Neuronal stem cell (in vitro differentiated cells): Measurements from ENCODE around the gene PFKL.
"Not testable (repeated sequence)": the region's sequence is repeated elsewhere in the genome, so short reads cannot be mapped to it uniquely, and the experiment has no call there.

Source experiments
- DNase-seq: peaks from one replicate; pipeline ENCODE4 v3.0.0-alpha.2; 2013; ENCODE audit warnings: low spot score
- H2AFZ ChIP-seq: one replicate; pipeline ENCODE4 v1.6.1; 2013; ENCODE audit warnings: mild to moderate bottlenecking, low read length, inconsistent platforms
- H2AK5ac ChIP-seq: 2 replicates; pipeline ENCODE4 v1.6.1; 2013; ENCODE audit warnings: low read depth, mild to moderate bottlenecking, inconsistent platforms, low read length, moderate library complexity, mixed read lengths
- H2BK120ac ChIP-seq: 2 replicates; pipeline ENCODE4 v1.6.1; 2013; ENCODE audit warnings: low read depth, mild to moderate bottlenecking, inconsistent platforms, low read length, moderate library complexity, mixed read lengths
- H2BK12ac ChIP-seq: one replicate; pipeline ENCODE4 v1.6.1; 2013; ENCODE audit warnings: low read length, inconsistent platforms
- H2BK15ac ChIP-seq: 2 replicates; pipeline ENCODE4 v1.6.1; 2013; ENCODE audit warnings: mild to moderate bottlenecking, low read length, inconsistent platforms, mixed read lengths
- H2BK5ac ChIP-seq: one replicate; pipeline ENCODE4 v1.6.1; 2013; ENCODE audit warnings: inconsistent platforms, mild to moderate bottlenecking, low read length, moderate library complexity
- H3K14ac ChIP-seq: one replicate; pipeline ENCODE4 v1.6.1; 2013; ENCODE audit warnings: low read length, inconsistent platforms
- H3K18ac ChIP-seq: 2 replicates; pipeline ENCODE4 v1.6.1; 2013; ENCODE audit warnings: low read length, inconsistent platforms
- H3K23ac ChIP-seq: 2 replicates; pipeline ENCODE4 v1.6.1; 2013; ENCODE audit warnings: low read depth, mild to moderate bottlenecking, mixed read lengths, low read length, inconsistent platforms; ENCODE audit not compliant: poor library complexity
- H3K27ac ChIP-seq: replicated peaks from 3 replicates; pipeline ENCODE4 v1.5.1; 2013; ENCODE audit warnings: low read length, inconsistent platforms
- H3K27me3 ChIP-seq, 3 experiments: 2 replicates each; pipeline ENCODE4 v1.6.1; 2013; ENCODE audit warnings: low read length in 3 of 3, mild to moderate bottlenecking in 2 of 3, inconsistent platforms in 1 of 3, low read depth in 1 of 3, mixed read lengths in 1 of 3, moderate library complexity in 1 of 3; ENCODE audit not compliant: control insufficient read depth in 3 of 3, insufficient read depth in 3 of 3
- H3K36me3 ChIP-seq, 2 donors: replicated peaks in 1 of 2; 2 replicates each; pipeline ENCODE4 v1.6.1; 2013; ENCODE audit warnings: low read length in 2 of 2; ENCODE audit not compliant: control insufficient read depth in 2 of 2, insufficient read depth in 2 of 2
- H3K4ac ChIP-seq: 2 replicates; pipeline ENCODE4 v1.6.1; 2013; ENCODE audit warnings: inconsistent platforms, mild to moderate bottlenecking, low read length, moderate library complexity
- H3K4me1 ChIP-seq, 2 donors: 1 replicate in 1 of 2; 2 replicates in 1 of 2; pipeline ENCODE4 v1.6.1; 2013; ENCODE audit warnings: low read length in 2 of 2, low read depth in 1 of 2; ENCODE audit not compliant: control insufficient read depth in 2 of 2, insufficient read depth in 1 of 2
- H3K4me2 ChIP-seq: one replicate; pipeline ENCODE4 v1.6.1; 2013; ENCODE audit warnings: mild to moderate bottlenecking, low read length, inconsistent platforms; ENCODE audit not compliant: insufficient read depth, poor library complexity, severe bottlenecking
- H3K4me3 ChIP-seq, 2 donors: 2 replicates each; pipeline ENCODE4 v1.5.1; 2013; ENCODE audit warnings: low read length in 2 of 2, mild to moderate bottlenecking in 2 of 2, inconsistent platforms in 1 of 2, moderate library complexity in 1 of 2
- H3K79me1 ChIP-seq: one replicate; pipeline ENCODE4 v1.6.1; 2013; ENCODE audit warnings: low read depth, mild to moderate bottlenecking, inconsistent platforms, low read length, moderate library complexity
- H3K9ac ChIP-seq: one replicate; pipeline ENCODE4 v1.6.1; 2013; ENCODE audit warnings: mild to moderate bottlenecking, low read depth, low read length, inconsistent platforms; ENCODE audit not compliant: poor library complexity
- H3K9me3 ChIP-seq, 2 donors: replicated peaks in 1 of 2; 2 replicates each; pipeline versions ENCODE3 to v1.6.1; 2013; ENCODE audit warnings: low read length in 2 of 2, mild to moderate bottlenecking in 2 of 2, inconsistent platforms in 1 of 2, low read depth in 1 of 2, mixed read lengths in 1 of 2, moderate library complexity in 1 of 2; ENCODE audit not compliant: control insufficient read depth in 2 of 2, insufficient read depth in 1 of 2
- H4K8ac ChIP-seq: one replicate; pipeline ENCODE4 v1.6.1; 2013; ENCODE audit warnings: low read depth, mild to moderate bottlenecking, inconsistent platforms, low read length, moderate library complexity
- H4K91ac ChIP-seq: one replicate; pipeline ENCODE4 v1.6.1; 2013; ENCODE audit warnings: low read length, low read depth, mild to moderate bottlenecking, inconsistent platforms; ENCODE audit not compliant: poor library complexity
- WGBS, 2 donors: extraction: QIAGEN DNeasy Blood & Tissue Kit; methylation state at CpG; one replicate each; pipeline ENCODE4 v1.1.7; 2013; ENCODE audit warnings: missing lambda C conversion rate in 2 of 2, mixed read lengths in 1 of 2; ENCODE audit not compliant: insufficient read length in 2 of 2, insufficient replicate concordance in 1 of 2; ENCODE audit errors: extremely low coverage in 2 of 2; 5-methylcytosine and 5-hydroxymethylcytosine counted together

Gene PFKL

GRCh38 chr21:44342981-44343380, 43.1 kb downstream of the PFKL start:
- H3K27ac ChIP-seq, H2BK120ac ChIP-seq, H3K23ac ChIP-seq, H2BK15ac ChIP-seq, H3K4me1 ChIP-seq, H3K79me1 ChIP-seq, H3K9me3 ChIP-seq, H3K4me3 ChIP-seq, H2AK5ac ChIP-seq, H3K36me3 ChIP-seq, H3K4me2 ChIP-seq, H2BK12ac ChIP-seq, H4K8ac ChIP-seq, H3K9ac ChIP-seq, H3K4ac ChIP-seq, H2BK5ac ChIP-seq, H4K91ac ChIP-seq, H3K18ac ChIP-seq, H3K14ac ChIP-seq, DNase-seq, H3K27me3 ChIP-seq: not testable (repeated sequence)
- peak overlapping the region; percentile 15 for H2AFZ ChIP-seq
- WGBS, 2 donors: no CpG with 5 or more reads among the region's 8 CpGs

DNA sequence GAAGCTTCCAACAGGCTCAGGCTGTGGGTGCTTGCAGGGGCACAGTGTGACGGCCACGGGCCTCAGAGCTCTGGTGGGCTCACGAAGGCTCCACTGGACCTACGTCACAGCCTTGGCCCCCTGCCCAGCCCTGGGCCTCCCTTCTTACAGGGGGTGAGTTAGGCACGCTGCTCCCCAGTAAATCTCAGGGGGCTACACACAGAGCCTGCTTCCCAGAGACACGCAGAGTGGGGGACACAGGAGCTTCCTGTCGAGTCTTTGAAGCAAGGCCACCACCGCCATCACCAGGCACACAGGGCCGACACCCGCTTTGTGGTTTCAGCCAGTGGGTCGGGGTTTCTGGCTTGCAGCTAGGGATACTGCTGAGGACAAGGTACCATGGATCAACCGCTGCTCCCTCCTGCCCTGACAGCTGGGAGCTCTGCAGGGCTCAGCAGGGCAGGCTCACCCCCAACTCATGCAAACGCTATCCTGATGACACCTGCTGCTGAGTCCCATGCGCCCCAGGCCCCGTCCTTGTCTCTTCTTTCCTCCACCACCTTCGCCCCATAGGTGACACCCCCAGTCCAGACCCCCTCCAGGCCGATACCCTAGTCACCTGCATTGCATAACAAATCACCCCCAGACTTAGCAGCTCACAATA, 44.8 kb downstream of the PFKL start:
- Histone ChIP-seq H3K9me3 (no peaks in the 10 kb centered on the region), H3K27ac (no peak overlapping the region), H2BK5ac (no peak overlapping the region), H3K4me2 (no peak overlapping the region), H3K4me1 (peaks cover 0 to 2% of the 10 kb centered on the region in 2 donors), H3K4me3 (no peak overlapping the region), H3K9ac (peak overlapping the region; percentile 37), H4K8ac (peak overlapping the region; percentile 27), H2BK12ac (peak overlapping the region; percentile 48), H2AK5ac (peak overlapping the region; percentile 74), H2AFZ (peak overlapping the region; percentile 80), H3K27me3 (peaks cover 2 to 9% (median 8%) of the 10 kb centered on the region in 3 experiments), H2BK15ac (peak overlapping the region; percentile 56), H3K14ac (peak overlapping the region; percentile 60), H3K36me3 (no peaks in the 10 kb centered on the region), H4K91ac (no peak overlapping the region), H3K79me1 (no peaks in the 10 kb centered on the region), H3K4ac (no peak overlapping the region), H2BK120ac (no peak overlapping the region), H3K23ac (peak overlapping the region; percentile 83), H3K18ac (peak overlapping the region; percentile 52)
- DNase-seq: no peak
- WGBS, 2 donors: no CpG with 5 or more reads among the region's 17 CpGs

DNA sequence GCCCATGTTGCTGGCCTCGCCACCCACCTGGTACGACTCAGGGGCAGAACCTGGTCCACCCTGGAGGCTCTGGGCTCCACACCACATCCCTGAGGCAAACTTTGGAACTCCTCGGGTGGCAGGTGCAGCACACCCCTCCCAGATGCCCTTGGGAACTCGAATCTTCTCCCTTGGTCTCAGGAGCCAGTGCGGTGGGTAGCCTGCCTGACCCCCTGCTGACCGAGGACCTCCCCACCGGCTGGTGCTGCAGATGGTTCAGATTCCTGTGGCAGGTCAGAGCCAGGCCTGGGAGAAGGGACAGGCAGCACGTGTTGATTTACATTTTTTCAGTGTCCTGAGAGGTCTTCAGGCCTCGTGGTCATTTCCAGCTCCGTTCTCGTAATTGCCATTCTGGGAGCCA, 45.6 kb downstream of the PFKL start:
- peak overlapping the region; percentile 18 for H3K18ac ChIP-seq
- H2BK15ac ChIP-seq: no peak overlapping the region
- H2BK5ac ChIP-seq: peak overlapping the region; percentile 21
- H3K14ac ChIP-seq: no peak overlapping the region
- H2AK5ac ChIP-seq: peak overlapping the region; percentile 56
- no peak overlapping the region for H3K27ac ChIP-seq
- H3K27me3 ChIP-seq: peaks cover 2 to 15% (median 8%) of the 10 kb centered on the region in 3 experiments
- no peak overlapping the region for H3K4me3 ChIP-seq
- H3K9me3 ChIP-seq: no peaks in the 10 kb centered on the region
- no peak overlapping the region for H2BK120ac ChIP-seq
- no peak for DNase-seq
- H2BK12ac ChIP-seq: no peak overlapping the region
- H3K4me1 ChIP-seq: no peaks in the 10 kb centered on the region
- H3K23ac ChIP-seq: no peak overlapping the region
- H3K36me3 ChIP-seq: no peaks in the 10 kb centered on the region
- peak overlapping the region; percentile 64 for H4K91ac ChIP-seq
- no peaks in the 10 kb centered on the region for H3K79me1 ChIP-seq
- H3K4me2 ChIP-seq: no peak overlapping the region
- no CpG with 5 or more reads among the region's 11 CpGs for WGBS, 2 donors
- peak overlapping the region; percentile 50 for H4K8ac ChIP-seq
- peak overlapping the region; percentile 80 for H2AFZ ChIP-seq
- peak overlapping the region; percentile 27 for H3K9ac ChIP-seq
- H3K4ac ChIP-seq: no peak overlapping the region

DNA sequence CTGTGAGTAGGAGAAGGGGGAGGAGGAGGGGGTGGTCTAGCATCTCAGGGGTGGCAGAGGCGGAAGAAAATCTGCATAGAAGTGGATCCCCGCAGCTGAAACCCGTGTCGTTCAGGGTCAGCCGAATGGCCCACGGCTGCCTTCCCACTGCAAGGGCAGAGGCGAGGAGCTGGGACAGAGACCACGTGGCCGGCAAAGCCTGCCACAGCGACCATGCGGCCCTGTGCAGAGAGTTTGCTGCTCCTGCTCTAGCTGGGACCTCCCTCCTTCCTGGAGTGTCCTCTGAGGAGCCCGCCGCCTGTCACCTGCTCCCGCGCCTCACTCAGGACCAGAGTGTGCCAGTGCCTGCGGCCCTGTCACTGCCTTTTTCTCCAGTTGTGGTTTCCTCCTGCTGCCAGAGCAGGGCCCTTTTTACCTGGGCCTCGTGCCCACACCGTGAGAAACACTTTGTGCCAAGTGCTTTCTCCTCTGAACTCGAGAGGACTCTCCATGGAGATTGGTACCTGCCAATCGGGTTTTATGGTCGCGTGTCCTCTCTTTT, 48.1 kb downstream of the PFKL start:
- no peak for DNase-seq
- no CpG with 5 or more reads among the region's 22 CpGs for WGBS, 2 donors

More for the DNA sequence above, 48.1 kb downstream of the PFKL start:
- H2BK12ac ChIP-seq: no peak overlapping the region
- no peak overlapping the region for H3K23ac ChIP-seq
- no peaks in the 10 kb centered on the region for H3K9me3 ChIP-seq
- H2BK15ac ChIP-seq: no peak overlapping the region
- no peak overlapping the region for H4K91ac ChIP-seq
- H2BK120ac ChIP-seq: no peak overlapping the region
- H3K79me1 ChIP-seq: no peaks in the 10 kb centered on the region
- no peaks in the 10 kb centered on the region for H3K36me3 ChIP-seq
- H3K9ac ChIP-seq: no peak overlapping the region
- no peak overlapping the region for H3K14ac ChIP-seq
- no peak overlapping the region for H2AK5ac ChIP-seq
- no peak overlapping the region for H2BK5ac ChIP-seq
- no peak overlapping the region for H3K4me3 ChIP-seq
- H4K8ac ChIP-seq: no peak overlapping the region
- H3K4ac ChIP-seq: no peak overlapping the region
- H2AFZ ChIP-seq: peak overlapping the region; percentile 66
- H3K4me1 ChIP-seq: no peaks in the 10 kb centered on the region
- no peak overlapping the region for H3K27ac ChIP-seq
- H3K27me3 ChIP-seq: peaks cover 2 to 28% (median 8%) of the 10 kb centered on the region in 3 experiments
- no peak overlapping the region for H3K4me2 ChIP-seq
- no peak overlapping the region for H3K18ac ChIP-seq
